Measurements from ENCODE around the gene USP27X. TPM values are rescaled to one million over a fixed set of nuclear protein-coding genes. Genes with fewer than 3 reads are reported as not detected.

Gene USP27X
- 7.3 TPM for total RNA-seq

DNA sequence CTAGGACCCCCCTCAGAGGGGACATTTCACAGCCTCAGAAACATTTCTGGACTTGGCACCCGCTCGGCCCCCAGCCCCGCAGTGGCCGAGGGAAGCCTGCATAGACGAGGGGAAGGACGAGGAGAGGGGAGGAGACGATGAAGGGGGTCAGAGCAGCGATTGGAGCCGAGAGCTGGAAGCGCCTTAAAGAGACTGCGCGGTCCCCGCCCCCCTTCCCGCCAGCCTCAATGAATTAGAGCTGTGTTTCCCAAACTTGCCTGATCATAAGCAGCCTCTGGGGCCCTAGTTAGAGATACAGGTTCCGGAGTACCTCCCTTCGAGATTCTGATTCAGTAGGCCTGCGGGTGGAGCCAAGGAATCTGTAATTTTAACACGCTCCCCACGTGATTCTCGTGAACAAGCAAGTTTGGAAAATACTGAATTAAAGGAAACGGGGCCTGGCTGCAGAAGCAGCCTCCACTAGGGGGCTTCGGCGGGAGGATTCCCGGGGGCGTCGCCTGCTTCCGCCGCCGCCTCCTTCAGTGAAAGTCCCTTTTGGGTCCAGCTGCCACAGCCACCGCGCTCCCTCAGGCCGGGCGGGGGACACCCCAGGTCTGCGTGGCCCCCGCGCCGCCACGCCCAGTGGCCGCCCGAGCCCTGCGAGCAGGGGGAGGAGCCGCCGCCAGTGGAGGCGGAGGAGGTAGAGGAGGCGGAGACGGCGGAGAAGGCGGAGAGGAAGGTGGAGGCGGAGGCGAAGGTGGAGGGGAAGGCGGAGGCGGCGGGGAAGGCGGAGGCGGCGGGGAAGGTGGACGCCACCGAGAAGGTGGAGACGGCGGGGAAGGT is at the start of gene USP27X:
Gene USP27X, plus strand, starts transcription at position 651 of the 822 bp plus-strand sequence. CDS start 824 bp downstream, outside the sequence.
- DNase-seq (ENCODE audit: low read depth in 2 of 3, low spot score in 2 of 3), result peak; percentile 59 to 88 (median 87)

GRCh38 chrX:49838374-49838773 is 40.9 kb upstream of the USP27X start:
- peak in 1 of 3 donors; percentile 38 for DNase-seq (ENCODE audit: low read depth in 2 of 3, low spot score in 2 of 3)

GRCh38 chrX:49840679-49841078 is 38.6 kb upstream of the USP27X start:
- DNase-seq (ENCODE audit: low read depth in 2 of 3, low spot score in 2 of 3), result peak in 2 of 3 donors; percentile 78 to 81

GRCh38 chrX:49842621-49843020 is 36.7 kb upstream of the USP27X start:
- DNase-seq (ENCODE audit: low read depth in 2 of 3, low spot score in 2 of 3), result no peak

- DNase-seq (ENCODE audit: low read depth in 2 of 3, low spot score in 2 of 3), result no peak
These were observed 34.7 kb upstream of the USP27X start for GRCh38 chrX:49844611-49845010.

DNA sequence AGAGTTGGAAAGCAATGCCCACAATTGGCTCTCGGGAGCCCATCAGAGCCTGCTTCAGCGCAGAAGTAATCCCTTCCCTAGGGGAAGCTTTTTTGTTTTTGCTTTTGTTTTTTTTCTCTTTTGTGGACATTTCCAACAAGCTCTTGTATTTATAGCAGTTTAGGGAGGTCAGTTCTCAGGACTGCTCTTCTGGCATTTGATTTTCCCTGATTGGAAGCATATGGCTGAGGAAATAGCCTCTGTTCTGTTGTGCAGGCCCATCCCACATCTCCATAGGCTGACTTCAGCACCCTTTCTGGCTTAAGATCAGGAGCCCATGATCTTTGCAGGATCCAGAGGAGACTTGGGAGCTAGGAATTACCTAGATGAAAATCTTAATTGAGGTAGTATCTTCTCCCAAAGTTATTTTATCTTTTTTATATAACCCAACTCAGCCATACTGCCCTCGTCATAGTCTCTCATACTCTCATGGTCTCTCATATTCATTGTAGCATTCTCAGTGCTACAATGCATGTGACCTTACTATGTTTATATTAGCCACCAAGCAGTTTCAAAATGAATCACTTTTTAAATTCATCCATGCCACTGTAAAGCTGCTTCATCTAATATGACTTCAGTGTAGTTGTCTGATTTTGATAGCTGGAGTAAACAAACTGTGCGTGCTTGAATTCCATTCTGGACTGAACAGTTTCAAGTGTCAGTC is 33.4 kb upstream of the USP27X start:
- DNase-seq (ENCODE audit: low read depth in 2 of 3, low spot score in 2 of 3), result no peak

DNA sequence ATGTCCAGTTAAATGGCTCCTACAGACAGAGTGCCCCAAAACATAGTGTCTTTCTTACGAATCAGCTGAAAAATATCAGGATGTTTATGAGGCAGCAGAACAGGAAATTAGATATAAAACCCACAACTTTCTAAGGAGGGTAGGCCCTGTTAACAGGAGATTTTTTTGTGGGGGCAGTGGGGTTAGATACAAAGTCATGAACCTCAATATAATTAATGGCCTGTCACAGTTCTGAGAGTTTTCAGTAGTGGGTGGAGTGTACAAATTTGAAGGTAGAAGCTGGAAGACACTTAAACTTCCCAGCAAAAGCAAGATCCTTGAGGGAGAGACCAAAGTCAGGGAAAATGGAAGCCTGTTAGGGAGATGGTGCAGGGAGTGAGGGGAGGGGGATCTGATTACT is 32.8 kb upstream of the USP27X start:
- peak in 1 of 3 donors; percentile 21 for DNase-seq (ENCODE audit: low read depth in 2 of 3, low spot score in 2 of 3)

DNA sequence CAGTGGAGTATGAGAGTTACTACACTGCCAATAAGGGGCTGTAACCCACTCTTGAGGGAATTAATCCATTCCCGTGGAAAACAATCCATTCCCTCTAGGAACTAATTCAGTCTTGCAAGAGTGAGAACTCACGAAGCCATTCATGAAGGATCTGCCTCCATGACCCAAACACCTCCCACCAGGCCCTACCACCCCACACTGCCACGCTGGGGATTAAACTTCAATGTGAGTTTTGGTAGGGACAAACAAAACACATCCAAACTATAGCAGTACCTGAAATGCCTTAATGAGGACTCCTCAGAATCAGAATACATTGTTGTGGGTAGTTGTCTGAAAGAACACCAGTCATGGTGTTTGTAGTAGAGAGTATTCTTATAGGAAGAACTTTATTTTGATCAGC is 31.0 kb upstream of the USP27X start:
- no peak for DNase-seq (ENCODE audit: low read depth in 2 of 3, low spot score in 2 of 3)

DNA sequence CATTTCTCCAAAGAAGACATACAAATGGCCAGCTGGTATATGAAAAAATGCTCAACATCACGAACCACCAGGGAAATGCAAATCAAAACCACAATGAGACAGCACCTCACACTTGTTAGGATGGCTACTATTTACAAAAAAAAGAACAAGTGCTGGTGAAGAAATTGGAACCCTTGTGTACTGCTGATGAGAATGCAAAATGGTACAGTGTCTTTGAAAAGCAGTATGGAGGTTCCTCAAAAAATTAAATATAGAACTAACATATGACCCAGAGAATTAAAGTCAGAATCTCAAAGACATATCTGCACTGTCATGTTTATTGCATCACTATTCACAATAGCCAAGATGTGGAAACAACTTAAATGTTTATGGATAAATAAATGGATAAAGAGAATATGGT is 29.3 kb upstream of the USP27X start:
- peak in 1 of 3 donors; percentile 14 for DNase-seq (ENCODE audit: low read depth in 2 of 3, low spot score in 2 of 3)

DNA sequence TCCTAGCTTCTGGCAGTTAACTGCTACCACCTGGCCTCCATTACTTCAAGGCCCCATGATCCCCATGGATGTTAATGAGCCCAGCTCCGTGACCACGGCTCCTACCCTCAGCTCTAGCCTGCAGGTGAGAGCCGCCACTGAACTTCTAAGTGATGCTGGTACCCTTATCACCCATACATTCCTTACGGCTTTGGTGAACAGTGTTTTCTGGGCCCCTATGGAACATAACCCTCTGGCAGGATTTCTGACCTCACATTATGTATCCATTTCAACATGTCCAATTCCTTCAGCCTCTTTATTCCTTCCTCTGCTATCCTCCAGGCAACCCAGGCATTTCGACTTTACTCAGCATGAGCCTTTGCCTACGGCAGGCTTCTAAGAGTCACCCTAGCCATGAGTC is 25.6 kb upstream of the USP27X start:
- no peak for DNase-seq (ENCODE audit: low read depth in 2 of 3, low spot score in 2 of 3)

GRCh38 chrX:49856819-49857218 is 22.5 kb upstream of the USP27X start:
- DNase-seq (ENCODE audit: low read depth in 2 of 3, low spot score in 2 of 3), result no peak

DNA sequence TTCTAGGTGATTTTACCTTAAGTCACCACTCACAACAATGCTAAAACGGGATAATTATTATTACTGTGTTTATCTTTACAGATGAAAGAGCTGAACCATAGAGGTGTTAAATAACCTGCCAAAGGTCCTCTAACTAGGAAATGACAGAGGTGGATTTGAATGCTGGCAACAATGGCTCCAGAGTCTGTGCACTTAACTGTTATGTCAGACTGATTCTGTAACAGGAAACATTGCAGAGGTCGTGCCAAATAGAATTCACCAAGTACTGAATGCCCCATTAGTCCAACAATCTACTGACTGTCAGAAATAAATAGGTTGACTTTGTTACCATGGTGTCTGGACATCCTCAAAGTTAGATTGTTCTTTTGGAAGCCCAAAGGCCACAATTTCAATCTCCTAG is 20.9 kb upstream of the USP27X start:
- DNase-seq (ENCODE audit: low read depth in 2 of 3, low spot score in 2 of 3), result no peak

DNA sequence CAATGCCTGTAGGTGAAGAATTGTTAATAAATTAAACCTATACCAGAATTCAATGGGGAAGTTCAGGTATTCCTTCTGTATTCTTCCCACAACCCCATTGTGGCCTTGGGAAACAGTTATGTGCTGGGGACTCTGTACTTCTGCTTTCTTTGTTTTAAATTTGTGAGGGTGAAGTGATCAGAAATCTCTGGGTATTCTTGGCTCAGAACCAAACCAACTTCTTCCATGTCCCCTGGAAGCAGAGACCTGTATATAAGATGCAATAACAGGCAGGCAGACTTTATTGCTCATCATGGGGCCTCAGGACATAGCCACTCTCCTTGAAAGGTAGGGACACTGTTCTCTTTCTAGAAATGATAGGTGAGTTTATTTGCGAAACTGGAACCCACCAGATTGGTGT is 19.8 kb upstream of the USP27X start:
- peak in 1 of 3 donors; percentile 33 for DNase-seq (ENCODE audit: low read depth in 2 of 3, low spot score in 2 of 3)

DNA sequence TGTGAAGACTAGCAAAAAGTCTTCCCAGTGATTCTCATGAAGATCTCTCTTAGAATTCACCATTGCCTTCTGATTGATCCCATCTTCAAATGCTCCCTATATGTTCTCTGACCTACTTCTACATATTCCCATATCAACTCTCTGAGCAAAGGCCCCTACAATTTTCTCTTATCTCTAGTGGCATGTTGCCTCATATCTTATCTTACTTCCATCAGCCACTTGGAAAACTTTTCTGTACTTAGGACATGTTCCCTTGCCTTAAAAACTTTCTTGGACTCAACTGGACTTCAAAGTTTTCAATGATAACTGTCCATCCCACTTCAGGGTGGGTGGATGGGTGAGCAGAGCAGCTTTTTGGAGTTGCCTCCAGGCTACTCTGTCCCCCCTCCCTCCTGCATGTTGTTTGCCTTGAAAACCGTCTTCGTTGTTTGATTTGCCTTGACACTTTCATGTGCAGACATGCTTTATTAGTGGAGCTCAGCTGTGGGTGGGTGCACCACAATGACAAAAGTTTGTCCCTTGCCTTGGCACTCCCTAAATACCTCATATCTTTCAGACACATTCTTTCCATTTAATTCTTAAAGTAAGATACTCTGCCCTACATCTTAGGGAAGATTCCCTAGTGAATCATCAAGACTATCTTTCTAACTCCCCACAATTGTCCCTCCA is 18.3 kb upstream of the USP27X start:
- no peak for DNase-seq (ENCODE audit: low read depth in 2 of 3, low spot score in 2 of 3)

DNA sequence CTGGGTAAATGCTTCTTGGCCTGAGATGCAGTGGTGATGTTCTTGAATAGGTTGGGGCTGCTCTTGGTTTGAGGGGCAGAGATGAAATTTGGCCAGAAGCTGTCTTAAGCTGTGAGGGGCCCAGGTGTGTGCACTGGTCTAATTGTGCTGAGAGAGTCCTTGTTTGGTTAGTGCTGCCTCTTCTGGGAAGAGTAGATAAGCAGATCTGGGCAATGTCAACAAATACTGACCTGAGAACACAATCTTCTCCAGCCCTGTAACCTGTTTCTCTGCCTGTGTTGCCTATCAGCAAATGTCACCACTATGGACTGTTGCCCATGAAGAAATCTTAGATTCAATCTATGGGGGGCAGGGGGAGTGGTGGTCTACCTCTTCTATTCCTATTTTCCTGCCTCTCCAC is 17.2 kb upstream of the USP27X start:
- no peak for DNase-seq (ENCODE audit: low read depth in 2 of 3, low spot score in 2 of 3)

GRCh38 chrX:49868739-49869138 is 10.5 kb upstream of the USP27X start:
- DNase-seq (ENCODE audit: low read depth in 2 of 3, low spot score in 2 of 3), result no peak

DNA sequence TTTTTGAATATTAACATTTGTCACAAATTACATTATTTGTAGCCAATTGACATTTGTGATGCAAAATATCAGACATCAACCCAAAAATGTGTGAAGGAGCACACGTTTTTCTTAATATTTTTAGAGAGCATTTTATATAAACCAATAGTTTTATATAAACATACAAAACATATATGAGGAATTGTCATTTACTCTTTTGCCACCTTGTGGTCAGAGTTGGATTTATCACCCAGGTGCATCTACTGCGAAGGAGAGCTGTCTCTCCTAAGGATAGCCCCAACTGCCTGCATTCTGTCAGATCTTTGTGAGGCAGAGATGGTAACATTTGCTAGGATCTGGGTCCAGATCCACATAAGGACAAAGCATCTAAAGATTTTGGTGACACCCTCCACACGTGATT is 2.5 kb upstream of the USP27X start:
- DNase-seq (ENCODE audit: low read depth in 2 of 3, low spot score in 2 of 3), result peak in 1 of 3 donors; percentile 62

DNA sequence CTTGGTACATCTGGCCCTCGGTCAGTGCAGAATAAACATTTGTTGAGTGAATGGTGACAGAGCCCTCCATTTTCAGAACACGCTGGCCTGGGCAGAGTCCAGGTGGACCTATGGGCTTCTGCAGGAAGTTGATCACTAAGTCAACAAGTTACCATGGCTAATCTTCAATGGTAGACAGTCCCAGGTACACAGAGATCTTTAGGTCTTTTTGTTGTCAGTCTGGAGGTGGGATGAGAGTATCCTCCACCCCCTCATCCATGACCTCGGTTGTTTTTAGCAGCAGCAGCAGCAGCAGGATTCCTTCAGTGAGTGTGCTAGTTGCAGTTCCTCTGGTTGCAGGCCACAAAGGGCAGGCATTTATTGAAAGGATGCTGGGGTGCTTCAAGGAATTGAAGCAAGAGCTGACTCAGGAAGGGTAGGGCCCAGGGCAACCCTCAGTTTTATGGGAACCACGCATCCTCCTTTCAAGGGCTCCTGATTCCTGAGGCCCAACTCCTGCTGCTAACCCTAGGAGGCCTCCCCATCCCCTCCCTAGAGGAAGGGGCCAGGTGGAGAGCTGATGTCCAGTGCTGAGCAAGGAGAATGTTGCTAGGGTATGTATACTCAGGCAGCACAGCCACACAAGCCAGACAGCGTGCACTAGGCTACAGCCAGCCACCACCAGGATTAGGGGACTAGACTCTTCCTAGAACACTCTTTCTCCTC is 1.7 kb upstream of the USP27X start:
- DNase-seq (ENCODE audit: low read depth in 2 of 3, low spot score in 2 of 3), result no peak

GRCh38 chrX:49878128-49878833 is 1.0 kb upstream of the USP27X start:
- DNase-seq (ENCODE audit: low read depth in 2 of 3, low spot score in 2 of 3), result no peak

DNA sequence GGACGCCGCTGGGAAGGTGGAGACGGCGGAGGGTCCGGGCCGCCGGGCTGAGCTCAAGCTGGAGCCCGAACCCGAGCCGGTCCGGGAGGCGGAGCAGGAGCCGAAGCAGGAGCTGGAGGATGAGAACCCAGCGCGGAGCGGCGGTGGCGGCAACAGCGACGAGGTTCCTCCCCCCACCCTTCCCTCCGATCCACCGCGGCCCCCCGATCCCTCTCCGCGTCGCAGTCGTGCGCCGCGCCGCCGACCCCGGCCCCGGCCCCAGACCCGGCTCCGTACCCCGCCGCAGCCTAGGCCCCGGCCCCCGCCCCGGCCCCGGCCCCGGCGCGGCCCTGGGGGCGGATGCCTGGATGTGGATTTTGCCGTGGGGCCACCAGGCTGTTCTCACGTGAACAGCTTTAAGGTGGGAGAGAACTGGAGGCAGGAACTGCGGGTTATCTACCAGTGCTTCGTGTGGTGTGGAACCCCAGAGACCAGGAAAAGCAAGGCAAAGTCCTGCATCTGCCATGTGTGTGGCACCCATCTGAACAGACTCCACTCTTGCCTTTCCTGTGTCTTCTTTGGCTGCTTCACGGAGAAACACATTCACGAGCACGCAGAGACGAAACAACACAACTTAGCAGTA is 483 bp downstream of the USP27X start:
- DNase-seq (ENCODE audit: low read depth in 2 of 3, low spot score in 2 of 3), result no peak

All from hematopoietic multipotent progenitor cell (in vitro differentiated cells).